Body of pancreas (tissue), 4 donors: ENCODE measurements around the gene DGLUCY. TPM values are rescaled to one million over a fixed set of nuclear protein-coding genes. Genes with fewer than 3 reads are reported as not detected.

Experiments used
- ATAC-seq: fragments of 150-250 bp; one replicate; pipeline ENCODE4 v1.9.1; 2016
- DNase-seq, 4 donors: peaks; one replicate each; pipeline ENCODE4 v3.0.0-alpha.2; 2019
- H3K27ac ChIP-seq, 4 donors: fragments of 200-600 bp; sonication (generic); 1 replicate in 3 of 4; 2 replicates in 1 of 4; pipeline versions ENCODE4 v1.5.1 to v1.6.1; 2016 to 2019; ENCODE audit warnings: mild to moderate bottlenecking in 1 of 4, mixed read lengths in 1 of 4, moderate library complexity in 1 of 4
- H3K27me3 ChIP-seq, 2 donors: fragments of 200-600 bp; sonication (generic); one replicate each; pipeline ENCODE4 v1.6.0; 2016; ENCODE audit warnings: mild to moderate bottlenecking in 1 of 2
- H3K36me3 ChIP-seq, 2 donors: fragments of 200-600 bp; sonication (generic); replicated peaks in 1 of 2; 2 replicates each; pipeline ENCODE4 v1.5.1; 2016; ENCODE audit warnings: low read depth in 2 of 2; ENCODE audit not compliant: insufficient read depth in 1 of 2
- H3K4me1 ChIP-seq: fragments of 200-600 bp; sonication (generic); one replicate; pipeline ENCODE4 v1.6.0; 2016
- H3K4me3 ChIP-seq, 2 donors: fragments of 200-600 bp; sonication (generic); 1 replicate in 1 of 2; 2 replicates in 1 of 2; pipeline ENCODE4 v1.5.1; 2016 to 2019
- H3K9me3 ChIP-seq, 3 donors: fragments of 200-600 bp; sonication (generic); 1 replicate in 2 of 3; 2 replicates in 1 of 3; pipeline ENCODE4 v1.5.1; 2016
- POLR2A ChIP-seq, 3 donors: fragments of 450-650 bp; IDR thresholded peaks; one replicate each; pipeline ENCODE4 v1.6.1; 2016; ENCODE audit warnings: antibody characterized with exemption in 3 of 3, mild to moderate bottlenecking in 2 of 3
- WGBS, 2 donors: methylation state at CpG; one replicate each; pipeline ENCODE4 v1.1.5; 2017; 5-methylcytosine and 5-hydroxymethylcytosine counted together
- intact Hi-C: fragments of 100-400 bp; cut with DNase I; formaldehyde crosslinking; loops from one replicate; pipeline ENCODE4 v1.15.1; 2023
- total RNA-seq, 2 donors: library from RNA; depleted of rRNA; stranded (reverse); fragments of >200 nt; gene quantifications; one replicate each; pipeline ENCODE4 v1.1.0, GENCODE V29; 2016
- TF ChIP-seq, protein P1 (sequence below), 7 experiments: fragments of 450-650 bp in 4 of 7; fragments of 200-600 bp in 3 of 7; sonication (generic) in 3 of 7; IDR thresholded peaks; one replicate each; pipeline ENCODE4 v1.5.1; 2016 to 2019; ENCODE audit warnings: antibody characterized with exemption in 7 of 7

Gene DGLUCY
- total RNA-seq, 2 donors from 2014 or later = 30.9 to 77.8 TPM

- no peak for TF ChIP-seq POLR2A (IDR thresholded peaks at IDR 0.05)
- TF ChIP-seq, protein P1, sequence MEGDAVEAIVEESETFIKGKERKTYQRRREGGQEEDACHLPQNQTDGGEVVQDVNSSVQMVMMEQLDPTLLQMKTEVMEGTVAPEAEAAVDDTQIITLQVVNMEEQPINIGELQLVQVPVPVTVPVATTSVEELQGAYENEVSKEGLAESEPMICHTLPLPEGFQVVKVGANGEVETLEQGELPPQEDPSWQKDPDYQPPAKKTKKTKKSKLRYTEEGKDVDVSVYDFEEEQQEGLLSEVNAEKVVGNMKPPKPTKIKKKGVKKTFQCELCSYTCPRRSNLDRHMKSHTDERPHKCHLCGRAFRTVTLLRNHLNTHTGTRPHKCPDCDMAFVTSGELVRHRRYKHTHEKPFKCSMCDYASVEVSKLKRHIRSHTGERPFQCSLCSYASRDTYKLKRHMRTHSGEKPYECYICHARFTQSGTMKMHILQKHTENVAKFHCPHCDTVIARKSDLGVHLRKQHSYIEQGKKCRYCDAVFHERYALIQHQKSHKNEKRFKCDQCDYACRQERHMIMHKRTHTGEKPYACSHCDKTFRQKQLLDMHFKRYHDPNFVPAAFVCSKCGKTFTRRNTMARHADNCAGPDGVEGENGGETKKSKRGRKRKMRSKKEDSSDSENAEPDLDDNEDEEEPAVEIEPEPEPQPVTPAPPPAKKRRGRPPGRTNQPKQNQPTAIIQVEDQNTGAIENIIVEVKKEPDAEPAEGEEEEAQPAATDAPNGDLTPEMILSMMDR (IDR thresholded peaks at IDR 0.05) = no peak
- H3K9me3 ChIP-seq = no peaks in the 10 kb centered on the region
- no peak overlapping the region for H3K4me3 ChIP-seq
- intact Hi-C loops = no loop called here
- DNase-seq (no peak), ATAC-seq (no peak)
- H3K27ac ChIP-seq = no peak overlapping the region
- H3K27me3 ChIP-seq = no peaks in the 10 kb centered on the region
- WGBS, 2 donors = 80 to 89% methylated on average over 7 of the region's 7 CpGs
- no peaks in the 10 kb centered on the region for H3K4me1 ChIP-seq
- peaks cover 5 to 23% of the 10 kb centered on the region in 2 donors for H3K36me3 ChIP-seq
Measured at GRCh38 chr14:91205459-91205858, 91.6 kb downstream of the DGLUCY start.

DNA sequence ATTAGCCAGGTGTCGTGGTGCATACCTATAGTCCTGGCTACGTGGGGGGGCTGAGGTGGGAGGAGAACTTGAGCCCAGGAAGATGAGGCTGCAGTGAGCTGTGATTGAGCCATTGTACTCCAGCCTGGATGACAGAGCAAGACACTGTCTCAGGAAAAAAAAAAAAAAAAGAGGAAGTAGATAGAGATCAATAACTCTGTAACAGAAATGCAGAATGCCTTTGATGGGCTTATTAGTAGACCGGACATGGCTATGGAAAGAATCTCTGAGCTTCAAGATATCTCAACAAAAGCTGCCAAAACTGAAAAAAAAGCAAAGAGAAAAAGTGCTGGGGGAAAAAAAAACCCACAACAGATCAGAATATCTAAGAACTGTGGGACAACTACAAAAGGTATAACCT lies 93.1 kb downstream of the DGLUCY start:
- Histone ChIP-seq H3K4me1 (no peaks in the 10 kb centered on the region), H3K4me3 (no peak overlapping the region), H3K27me3 (no peaks in the 10 kb centered on the region), H3K27ac (no peak overlapping the region), H3K36me3 (peaks cover 5 to 24% of the 10 kb centered on the region in 2 donors), H3K9me3 (no peaks in the 10 kb centered on the region)
- ATAC-seq (no peak), DNase-seq (no peak)
- TF ChIP-seq POLR2A (IDR thresholded peaks at IDR 0.05) = no peak
- TF ChIP-seq, protein P1 (IDR thresholded peaks at IDR 0.05) = no peak
- intact Hi-C loops = no loop called here
- WGBS, 2 donors = 81% methylated on average over 3 of the region's 3 CpGs

DNA sequence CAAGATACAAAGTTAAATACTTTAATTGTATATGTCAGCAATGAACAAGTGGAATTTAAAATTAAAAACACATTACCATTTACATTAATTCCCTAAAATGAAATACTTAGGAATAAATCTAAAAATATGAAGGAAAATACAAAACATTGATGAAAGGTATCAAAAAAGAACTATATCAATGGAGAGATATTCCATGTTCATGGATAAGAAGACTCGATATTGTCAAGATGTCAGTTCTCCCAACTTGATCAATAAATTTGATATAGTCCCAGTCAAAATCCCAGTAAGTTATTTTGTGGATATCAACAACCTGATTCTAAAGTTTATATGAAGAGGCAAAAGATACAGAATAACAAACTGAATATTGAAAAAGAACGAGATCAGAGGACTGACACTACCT lies 97.1 kb downstream of the DGLUCY start:
- no peaks in the 10 kb centered on the region for H3K9me3 ChIP-seq
- no peaks in the 10 kb centered on the region for H3K27me3 ChIP-seq
- ATAC-seq = no peak
- TF ChIP-seq, protein P1 (IDR thresholded peaks at IDR 0.05) = no peak
- no peak for TF ChIP-seq POLR2A (IDR thresholded peaks at IDR 0.05)
- no peak overlapping the region for H3K4me3 ChIP-seq
- 98 to 100% methylated on average over 2 of the region's 2 CpGs for WGBS, 2 donors
- intact Hi-C loops = no loop called here
- no peak overlapping the region for H3K27ac ChIP-seq
- DNase-seq = no peak
- no peaks in the 10 kb centered on the region for H3K4me1 ChIP-seq
- H3K36me3 ChIP-seq = peaks cover 0 to 9% of the 10 kb centered on the region in 2 donors

DNA sequence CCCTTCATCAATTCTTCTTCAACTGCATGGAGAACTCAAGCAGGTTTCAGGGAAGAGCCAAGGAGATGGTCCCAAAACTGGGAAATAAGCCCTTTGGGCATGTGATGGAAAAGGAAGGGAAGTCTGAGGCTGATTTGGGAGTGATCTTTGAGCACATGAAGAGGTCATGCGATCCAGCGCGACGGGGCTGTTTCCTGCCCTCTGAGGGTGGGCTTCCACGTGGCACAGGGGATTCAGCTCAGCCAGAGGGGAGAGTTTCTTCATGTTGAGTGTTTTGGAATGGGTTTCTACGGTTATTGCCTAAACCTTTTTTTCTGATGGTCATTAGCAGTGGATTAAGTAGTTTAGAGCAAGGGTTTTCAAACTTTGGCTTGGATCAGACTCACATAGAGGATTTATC lies 100.4 kb downstream of the DGLUCY start:
- TF ChIP-seq POLR2A (IDR thresholded peaks at IDR 0.05) = no peak
- TF ChIP-seq, protein P1 (IDR thresholded peaks at IDR 0.05) = no peak
- H3K9me3 ChIP-seq = no peaks in the 10 kb centered on the region
- intact Hi-C loops = no loop called here

GRCh38 chr14:91215381-91215780 lies 101.5 kb downstream of the DGLUCY start:
- H3K36me3 ChIP-seq = peaks cover 0 to 6% of the 10 kb centered on the region in 2 donors
- no peak overlapping the region for H3K27ac ChIP-seq
- intact Hi-C loops = no loop called here
- H3K4me3 ChIP-seq = no peak overlapping the region
- no peaks in the 10 kb centered on the region for H3K9me3 ChIP-seq
- DNase-seq (no peak), ATAC-seq (no peak)
- TF ChIP-seq, protein P1 (IDR thresholded peaks at IDR 0.05) = no peak
- TF ChIP-seq POLR2A (IDR thresholded peaks at IDR 0.05) = no peak
- 94 to 100% methylated on average over 1 to 10 of the region's 10 CpGs for WGBS, 2 donors
- no peaks in the 10 kb centered on the region for H3K4me1 ChIP-seq
- no peaks in the 10 kb centered on the region for H3K27me3 ChIP-seq

More for the DNA sequence above, 100.4 kb downstream of the DGLUCY start:
- Histone ChIP-seq H3K36me3 (peaks cover 0 to 6% of the 10 kb centered on the region in 2 donors), H3K27me3 (no peaks in the 10 kb centered on the region), H3K27ac (no peak overlapping the region), H3K4me1 (no peaks in the 10 kb centered on the region), H3K4me3 (no peak overlapping the region)
- 89 to 96% methylated on average over 6 of the region's 6 CpGs for WGBS, 2 donors
- ATAC-seq (no peak), DNase-seq (no peak)
